CD4-positive, alpha-beta memory T cell (primary cell): ENCODE results near the gene PHAF1. TPM values are rescaled to one million over a fixed set of nuclear protein-coding genes. Genes with fewer than 3 reads are reported as not detected.

ENCODE experiments used
- CTCF ChIA-PET: fragments of 350-600 bp; sonication (Branson Sonifier 250); formaldehyde crosslinking; loops from one replicate; lab custom pipeline; 2021; ENCODE audit warnings: inconsistent platforms; ENCODE audit not compliant: partially characterized antibody; lab: Charles Lee
- POLR2A ChIA-PET: fragments of 350-600 bp; sonication (Branson Sonifier 250); formaldehyde crosslinking; loops from one replicate; lab custom pipeline; 2021; ENCODE audit not compliant: partially characterized antibody; lab: Charles Lee
- DNase-seq, 5 donors: peaks; one replicate each; pipeline versions ENCODE4 v3.0.0 to v3.0.0-alpha.2; 2020 to 2022; ENCODE audit warnings: mixed read lengths in 1 of 5
- H3K27ac ChIP-seq: one replicate; pipeline ENCODE4 v1.7.0; 2013; ENCODE audit warnings: low read depth, low read length
- H3K27me3 ChIP-seq: 2 replicates; pipeline ENCODE4 v1.7.0; 2013; ENCODE audit warnings: mild to moderate bottlenecking, low read length, moderate library complexity; ENCODE audit not compliant: insufficient read depth
- H3K36me3 ChIP-seq: 2 replicates; pipeline ENCODE4 v1.7.0; 2013; ENCODE audit warnings: mild to moderate bottlenecking, low read length, moderate library complexity; ENCODE audit not compliant: insufficient read depth
- H3K4me1 ChIP-seq: 2 replicates; pipeline ENCODE4 v1.7.0; 2013; ENCODE audit warnings: mild to moderate bottlenecking, low read length, moderate library complexity; ENCODE audit not compliant: insufficient read depth
- H3K4me3 ChIP-seq, 2 donors: one replicate each; pipeline ENCODE4 v1.7.0; 2013; ENCODE audit warnings: low read length in 2 of 2, mild to moderate bottlenecking in 1 of 2
- H3K9me3 ChIP-seq, 2 donors: one replicate each; pipeline ENCODE4 v1.7.0; 2013; ENCODE audit warnings: low read length in 2 of 2, control low read depth in 1 of 2; ENCODE audit not compliant: control insufficient read depth in 1 of 2
- H3K27ac Mint-ChIP-seq, 7 donors: one replicate each; pipeline ENCODE4 v1.8.0; 2020 to 2021; ENCODE audit warnings: mixed read lengths in 7 of 7, mild to moderate bottlenecking in 6 of 7, inconsistent platforms in 3 of 7, moderate library complexity in 3 of 7
- H3K27me3 Mint-ChIP-seq, 2 donors: one replicate each; pipeline ENCODE4 v1.8.0; 2020 to 2021; ENCODE audit warnings: mixed read lengths in 2 of 2
- H3K36me3 Mint-ChIP-seq, 2 donors: one replicate each; pipeline ENCODE4 v1.8.0; 2020 to 2021; ENCODE audit warnings: mixed read lengths in 2 of 2, inconsistent platforms in 1 of 2, mild to moderate bottlenecking in 1 of 2
- H3K4me1 Mint-ChIP-seq, 4 donors: one replicate each; pipeline ENCODE4 v1.8.0; 2020 to 2021; ENCODE audit warnings: mixed read lengths in 4 of 4, mild to moderate bottlenecking in 1 of 4
- H3K4me3 Mint-ChIP-seq, 8 donors: one replicate each; pipeline ENCODE4 v1.8.0; 2020 to 2021; ENCODE audit warnings: mixed read lengths in 8 of 8, mild to moderate bottlenecking in 7 of 8, moderate library complexity in 6 of 8, inconsistent platforms in 3 of 8
- H3K9me3 Mint-ChIP-seq, 8 donors: one replicate each; pipeline ENCODE4 v1.8.0; 2020 to 2021; ENCODE audit warnings: mixed read lengths in 8 of 8, mild to moderate bottlenecking in 5 of 8, inconsistent platforms in 3 of 8, moderate library complexity in 1 of 8
- intact Hi-C: fragments of 100-400 bp; cut with micrococcal nuclease; formaldehyde crosslinking; loops from one replicate; pipeline ENCODE4 v1.15.1; 2023
- polyA plus RNA-seq, 2 donors: library from polyadenylated mRNA; unstranded; fragments of 300-500 nt; fragmentation: Illumina TruSeq; gene quantifications; one replicate each; pipeline ENCODE4 v1.2.3, GENCODE V29; 2021
- total RNA-seq, 2 experiments: library from RNA; stranded (reverse); gene quantifications; one replicate each; pipeline ENCODE4 v1.2.3, GENCODE V29; 2021

PHAF1 gene
- total and polyA plus RNA-seq, 4 experiments from 2014 or later = 7.5 to 22.7 (median 19.2) TPM

DNA sequence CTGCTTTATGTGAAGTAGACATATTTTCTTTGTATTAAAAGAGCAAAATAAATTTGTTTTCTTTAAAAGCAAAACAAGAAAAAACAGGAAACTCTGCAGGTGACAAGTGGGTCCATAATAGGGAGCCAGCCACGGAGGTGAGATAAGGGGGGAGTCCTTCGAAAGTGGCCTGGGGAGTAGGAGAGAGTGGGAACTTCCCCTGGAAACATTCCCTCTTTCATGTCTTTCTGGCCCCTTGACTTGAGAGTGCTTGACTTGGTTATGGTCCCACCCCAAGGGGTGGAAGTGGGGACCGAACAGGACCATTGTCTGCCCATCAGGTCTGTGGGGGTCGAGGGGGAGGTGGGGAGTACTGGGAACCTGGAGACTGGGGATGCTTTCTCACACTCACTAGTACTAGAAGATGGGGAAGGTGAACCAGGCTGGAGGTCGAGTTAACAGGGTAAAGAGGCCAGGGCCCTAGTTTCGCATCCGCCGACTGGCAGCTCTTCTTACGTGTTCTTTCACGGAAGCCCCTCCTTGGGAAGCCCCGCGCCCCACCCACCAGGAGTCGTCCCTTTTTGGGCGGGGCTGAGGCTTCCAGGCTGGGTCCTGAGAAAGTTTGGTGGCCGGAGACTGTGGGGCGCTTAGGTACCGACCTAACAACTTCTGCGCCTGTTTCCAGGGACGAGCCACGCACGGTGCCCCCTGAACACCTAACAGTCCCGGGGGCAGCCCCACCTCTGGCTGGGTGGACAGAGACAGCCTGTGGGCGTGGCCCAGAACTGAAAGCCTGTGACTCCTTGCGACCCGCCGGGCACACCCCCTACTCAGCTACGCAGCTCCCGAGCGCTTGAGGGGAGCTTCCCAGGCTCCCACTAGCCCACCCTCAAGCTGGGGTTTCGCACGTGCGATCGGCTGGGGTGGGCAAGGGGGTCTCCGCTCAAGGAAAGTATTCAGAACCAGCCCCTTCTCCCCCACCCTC lies 49.2 kb downstream of the PHAF1 start:
- Mint-ChIP-seq H3K4me3 (peak overlapping the region; percentile 92 to 96 (median 94)), H3K27me3 (peaks cover 3% of the 10 kb centered on the region in 2 donors), H3K36me3 (peaks cover 4 to 18% of the 10 kb centered on the region in 2 donors), H3K9me3 (no peaks in the 10 kb centered on the region), H3K27ac (peak overlapping the region; percentile 94 to 100 (median 99)), H3K4me1 (peaks cover 36 to 73% (median 52%) of the 10 kb centered on the region in 4 donors)
- peaks cover 79% of the 10 kb centered on the region for H3K4me1 ChIP-seq
- peaks cover 7% of the 10 kb centered on the region for H3K27me3 ChIP-seq
- peak overlapping the region; percentile 97 for H3K27ac ChIP-seq
- H3K4me3 ChIP-seq = peak overlapping the region; percentile 64 to 95
- intact Hi-C loops = loop anchor here (1.0 to 2.0 kb wide), 6 partner anchors 9 to 130 kb away; partner anchors contain the start of genes B3GNT9, CBFB, MATCAP1 and PHAF1
- peak; percentile 86 to 91 (median 88) for DNase-seq
- POLR2A ChIA-PET = interaction anchor here (0.6 to 13.1 kb wide), 25 partner anchors 6 to 555 kb away, joined by 3 to 320 read pairs (median 7); partner anchors contain the start of genes ATP6V0D1, B3GNT9, CBFB and CIAO2B
- CTCF ChIA-PET = interaction anchor here (0.9 to 13.4 kb wide), 10 partner anchors 8 to 188 kb away, joined by 3 to 187 read pairs (median 10); partner anchors contain the start of genes B3GNT9, MATCAP1, NOL3 and TMEM208
- no peaks in the 10 kb centered on the region for H3K36me3 ChIP-seq
- H3K9me3 ChIP-seq = no peaks in the 10 kb centered on the region

GRCh38 chr16:67161595-67162058 lies 51.9 kb downstream of the PHAF1 start:
- no peaks in the 10 kb centered on the region for H3K9me3 ChIP-seq
- Mint-ChIP-seq H3K27ac (peak overlapping the region in 1 of 7 donors; percentile 35), H3K36me3 (peaks cover 4 to 18% of the 10 kb centered on the region in 2 donors), H3K27me3 (peaks cover 8 to 13% of the 10 kb centered on the region in 2 donors), H3K9me3 (no peaks in the 10 kb centered on the region), H3K4me1 (peaks cover 26 to 64% (median 43%) of the 10 kb centered on the region in 4 donors), H3K4me3 (peak overlapping the region in 7 of 8 donors; percentile 42 to 92 (median 58))
- peaks cover 19% of the 10 kb centered on the region for H3K27me3 ChIP-seq
- intact Hi-C loops = loop anchor here (2.0 to 5.0 kb wide), 3 partner anchors 65 to 215 kb away; partner anchors contain the start of genes FHOD1, SLC9A5 and TMEM208
- ChIA-PET POLR2A (interaction anchor here (0.9 to 13.1 kb wide), 11 partner anchors 9 to 319 kb away, joined by 3 to 320 read pairs (median 22); partner anchors contain the start of genes ATP6V0D1, B3GNT9, CBFB and EXOC3L1), CTCF (interaction anchor here (2.2 to 13.4 kb wide), 5 partner anchors 7 to 146 kb away, joined by 14 to 187 read pairs (median 58); partner anchors contain the start of genes MATCAP1 and NOL3)
- peaks cover 75% of the 10 kb centered on the region for H3K4me1 ChIP-seq
- no peak for DNase-seq
- peak overlapping the region in 1 of 2 donors; percentile 95 for H3K4me3 ChIP-seq
- no peak overlapping the region for H3K27ac ChIP-seq
- H3K36me3 ChIP-seq = no peaks in the 10 kb centered on the region

DNA sequence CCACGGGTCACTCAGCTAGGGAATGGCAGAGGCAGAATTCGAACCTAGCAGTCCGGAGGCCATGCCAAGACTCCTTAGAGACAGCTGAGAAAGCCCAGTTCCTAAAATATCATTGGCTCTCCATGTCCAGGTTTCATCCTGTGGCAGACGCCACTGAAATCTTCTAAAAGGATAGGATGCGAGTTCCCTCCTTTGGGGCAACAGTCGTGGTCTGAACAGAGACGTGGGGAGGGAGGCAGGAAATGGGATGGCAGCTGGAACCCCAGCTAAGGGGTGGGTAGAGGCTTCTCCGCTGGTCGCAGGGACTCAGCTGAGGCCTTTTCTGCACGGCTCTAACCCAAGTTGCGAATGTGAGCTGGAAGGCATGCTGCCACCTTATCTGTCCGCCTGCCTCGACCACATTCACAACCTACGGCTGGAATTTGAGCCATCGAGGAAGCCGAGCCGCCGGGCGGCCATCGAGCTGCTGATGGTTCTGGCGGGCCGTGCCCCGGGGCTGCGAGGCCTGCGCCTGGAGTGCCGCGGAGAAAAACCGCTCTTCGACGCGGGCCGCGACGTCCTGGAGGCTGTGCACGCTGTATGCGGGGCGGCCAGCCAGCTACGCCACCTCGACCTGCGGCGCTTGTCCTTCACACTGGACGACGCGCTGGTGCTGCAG lies 52.9 kb downstream of the PHAF1 start:
- Mint-ChIP-seq H3K4me1 (peaks cover 18 to 61% (median 33%) of the 10 kb centered on the region in 4 donors), H3K27ac (peak overlapping the region in 1 of 7 donors; percentile 35), H3K4me3 (peak overlapping the region; percentile 25 to 76 (median 56)), H3K36me3 (peaks cover 0 to 18% of the 10 kb centered on the region in 2 donors), H3K27me3 (peaks cover 13 to 18% of the 10 kb centered on the region in 2 donors), H3K9me3 (no peaks in the 10 kb centered on the region)
- DNase-seq = no peak
- peaks cover 65% of the 10 kb centered on the region for H3K4me1 ChIP-seq
- peak overlapping the region in 1 of 2 donors; percentile 54 for H3K4me3 ChIP-seq
- POLR2A ChIA-PET = interaction anchor here (0.8 to 13.1 kb wide), 11 partner anchors 10 to 318 kb away, joined by 3 to 320 read pairs (median 7); partner anchors contain the start of genes ATP6V0D1, B3GNT9, CBFB and E2F4
- CTCF ChIA-PET = interaction anchor here (0.8 to 7.9 kb wide), 6 partner anchors 9 to 150 kb away, joined by 3 to 71 read pairs (median 10); no protein-coding TSS in a partner anchor
- H3K27ac ChIP-seq = no peak overlapping the region
- peaks cover 25% of the 10 kb centered on the region for H3K27me3 ChIP-seq
- no peaks in the 10 kb centered on the region for H3K36me3 ChIP-seq
- no peaks in the 10 kb centered on the region for H3K9me3 ChIP-seq
- intact Hi-C loops = loop anchor here (5.0 kb wide), 1 partner anchor 85 kb away; the partner anchor contains the start of genes FHOD1 and SLC9A5

DNA sequence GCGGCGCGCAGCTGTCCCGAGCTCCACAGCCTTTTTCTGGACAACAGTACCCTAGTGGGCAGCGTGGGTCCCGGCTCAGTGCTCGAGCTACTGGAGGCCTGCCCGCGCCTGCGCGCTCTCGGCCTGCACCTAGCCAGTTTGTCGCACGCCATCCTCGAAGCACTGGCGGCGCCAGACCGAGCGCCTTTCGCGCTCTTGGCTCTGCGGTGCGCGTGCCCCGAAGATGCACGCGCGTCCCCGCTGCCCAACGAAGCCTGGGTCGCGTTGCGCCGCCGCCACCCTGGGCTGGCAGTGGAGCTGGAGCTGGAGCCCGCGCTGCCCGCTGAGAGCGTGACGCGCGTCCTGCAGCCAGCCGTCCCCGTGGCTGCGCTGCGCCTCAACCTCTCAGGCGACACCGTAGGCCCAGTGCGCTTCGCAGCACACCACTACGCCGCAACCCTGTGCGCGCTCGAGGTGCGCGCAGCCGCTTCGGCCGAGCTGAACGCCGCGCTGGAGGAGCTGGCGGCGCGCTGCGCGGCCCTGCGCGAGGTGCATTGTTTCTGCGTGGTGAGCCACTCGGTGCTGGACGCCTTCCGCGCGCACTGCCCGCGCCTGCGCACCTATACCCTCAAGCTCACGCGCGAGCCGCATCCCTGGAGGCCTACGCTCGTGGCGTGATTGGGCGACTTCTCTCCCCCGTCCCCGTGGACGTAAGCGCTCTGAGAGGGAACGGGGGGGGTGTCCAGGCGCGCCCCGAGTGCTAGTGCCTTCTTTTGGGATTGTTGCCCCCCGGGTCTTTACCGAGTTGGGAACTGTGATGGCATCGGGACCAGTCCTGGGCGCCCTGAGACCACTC lies 53.6 kb downstream of the PHAF1 start:
- Mint-ChIP-seq H3K4me1 (peaks cover 10 to 58% (median 26%) of the 10 kb centered on the region in 4 donors), H3K4me3 (peak overlapping the region; percentile 8 to 81 (median 68)), H3K27ac (peak overlapping the region in 1 of 7 donors; percentile 48), H3K27me3 (peaks cover 15 to 21% of the 10 kb centered on the region in 2 donors), H3K9me3 (no peaks in the 10 kb centered on the region), H3K36me3 (peaks cover 0 to 14% of the 10 kb centered on the region in 2 donors)
- H3K36me3 ChIP-seq = no peaks in the 10 kb centered on the region
- intact Hi-C loops = loop anchor here (5.0 kb wide), 1 partner anchor 84 kb away; the partner anchor contains the start of genes FHOD1 and SLC9A5
- DNase-seq = peak; percentile 53 to 68 (median 60)
- H3K4me3 ChIP-seq = peak overlapping the region in 1 of 2 donors; percentile 54
- H3K27me3 ChIP-seq = peaks cover 25% of the 10 kb centered on the region
- H3K4me1 ChIP-seq = peaks cover 58% of the 10 kb centered on the region
- ChIA-PET POLR2A (interaction anchor here (0.8 to 13.1 kb wide), 12 partner anchors 10 to 183 kb away, joined by 3 to 320 read pairs (median 6); partner anchors contain the start of genes B3GNT9, CBFB, E2F4 and FHOD1), CTCF (interaction anchor here (0.8 to 7.9 kb wide), 7 partner anchors 10 to 202 kb away, joined by 3 to 71 read pairs (median 7); partner anchors contain the start of gene CES3)
- H3K9me3 ChIP-seq = no peaks in the 10 kb centered on the region
- H3K27ac ChIP-seq = no peak overlapping the region

DNA sequence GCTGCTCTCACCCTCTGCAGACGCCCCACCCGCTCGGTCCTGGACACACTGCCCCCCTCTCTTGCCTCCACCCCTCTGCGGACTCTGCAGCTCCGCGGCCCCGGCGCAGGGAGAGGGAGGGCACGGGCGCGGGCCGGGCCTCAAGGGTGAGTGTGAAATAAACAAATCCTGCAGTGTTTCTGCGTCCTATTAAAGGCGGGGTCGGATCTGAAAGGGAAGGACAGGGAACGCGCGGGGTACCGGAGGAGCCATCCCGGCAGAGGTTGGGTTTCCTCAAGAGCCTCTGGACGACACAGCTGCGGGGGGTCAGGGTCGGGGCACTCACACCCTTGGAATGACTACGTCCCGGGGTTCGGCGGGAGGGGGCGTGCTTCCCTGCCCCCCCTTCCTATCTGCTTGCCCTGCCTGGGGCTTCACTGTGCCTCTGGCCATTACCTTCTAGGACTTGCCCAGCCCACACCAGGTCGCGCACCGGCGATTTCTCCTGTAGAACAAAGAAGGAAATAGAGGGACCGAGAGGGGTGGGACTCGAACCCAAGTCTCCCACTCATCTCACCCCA lies 54.3 kb downstream of the PHAF1 start:
- no peak for DNase-seq
- H3K4me3 ChIP-seq = peak overlapping the region in 1 of 2 donors; percentile 54
- H3K27me3 ChIP-seq = peaks cover 25% of the 10 kb centered on the region
- H3K9me3 ChIP-seq = no peaks in the 10 kb centered on the region
- Mint-ChIP-seq H3K36me3 (peaks cover 0 to 13% of the 10 kb centered on the region in 2 donors), H3K27me3 (peaks cover 17 to 22% of the 10 kb centered on the region in 2 donors), H3K4me1 (peaks cover 5 to 53% (median 22%) of the 10 kb centered on the region in 4 donors), H3K9me3 (no peaks in the 10 kb centered on the region), H3K27ac (no peak overlapping the region), H3K4me3 (peak overlapping the region; percentile 59 to 81 (median 70))
- peaks cover 52% of the 10 kb centered on the region for H3K4me1 ChIP-seq
- H3K36me3 ChIP-seq = no peaks in the 10 kb centered on the region
- H3K27ac ChIP-seq = no peak overlapping the region
- intact Hi-C loops = loop anchor here (5.0 kb wide), 1 partner anchor 83 kb away; the partner anchor contains the start of genes FHOD1 and SLC9A5
- POLR2A ChIA-PET = interaction anchor here (0.8 to 13.1 kb wide), 11 partner anchors 9 to 183 kb away, joined by 3 to 320 read pairs (median 4); partner anchors contain the start of genes B3GNT9, E2F4, MATCAP1 and NOL3
- CTCF ChIA-PET = interaction anchor here (1.4 to 7.9 kb wide), 5 partner anchors 11 to 146 kb away, joined by 4 to 71 read pairs (median 14); no protein-coding TSS in a partner anchor
